ENCODE measurements around the gene PSMB4. TPM values are rescaled to one million over a fixed set of nuclear protein-coding genes. Genes with fewer than 3 reads are reported as not detected.

Gene PSMB4
- total RNA-seq, 1 experiment from 2014 or later: 320 TPM

GRCh38 chr1:151443846-151444782 lies 44.7 kb downstream of the PSMB4 start:
- H3K27ac Mint-ChIP-seq (ENCODE audit: low read depth, unreplicated experiment): no peak overlapping the region
- TF ChIP-seq CTCF (IDR thresholded peaks at IDR 0.05; ENCODE audit: unreplicated experiment): peak; percentile 93
- no TSS peak for BruUV-seq (replicated peaks)
- ChIA-PET POLR2A (interaction anchor here (0.5 to 2.1 kb wide), 18 partner anchors 9 to 392 kb away, joined by 3 to 11 read pairs (median 4); partner anchors contain the start of genes PI4KB, POGZ, SNX27 and TUFT1), CTCF (interaction anchor here (0.5 to 2.5 kb wide), 30 partner anchors 9 to 555 kb away, joined by 3 to 25 read pairs (median 4); no protein-coding TSS in a partner anchor)
- DNase-seq (ENCODE audit: unreplicated experiment): peak; percentile 94
- peaks cover 24% of the 10 kb centered on the region for H3K4me1 Mint-ChIP-seq (ENCODE audit: insufficient read depth, unreplicated experiment)
- H3K9me3 Mint-ChIP-seq (ENCODE audit: unreplicated experiment): no peaks in the 10 kb centered on the region
- no peaks in the 10 kb centered on the region for H3K27me3 Mint-ChIP-seq (ENCODE audit: insufficient read depth, unreplicated experiment)
- H3K4me3 Mint-ChIP-seq (ENCODE audit: unreplicated experiment): no peak overlapping the region
- H3K36me3 Mint-ChIP-seq (ENCODE audit: insufficient read depth, unreplicated experiment): peaks cover 51% of the 10 kb centered on the region
- intact Hi-C loops (cut with micrococcal nuclease): loop anchor here (1.0 kb wide), 4 partner anchors 90 to 392 kb away; no protein-coding TSS in a partner anchor

DNA sequence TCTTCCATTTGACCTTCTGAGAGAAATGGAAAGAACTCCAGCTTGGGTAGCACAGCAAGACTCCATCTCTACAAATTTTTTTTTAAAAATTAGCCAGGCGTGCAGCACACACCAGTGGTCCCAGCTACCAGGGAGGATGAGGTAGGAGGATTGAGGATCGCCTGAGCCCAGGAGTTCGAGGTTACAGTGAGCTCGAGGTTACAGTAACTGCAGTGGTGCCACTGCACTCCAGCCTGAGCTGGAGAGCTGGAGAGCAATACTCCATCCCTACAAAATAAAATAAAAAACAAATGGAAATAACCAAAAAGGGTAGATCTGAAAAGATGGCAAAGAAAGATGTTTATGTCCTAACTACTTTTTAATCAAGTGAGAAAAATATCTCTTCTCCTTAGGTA lies 45.4 kb downstream of the PSMB4 start:
- POLR2A ChIA-PET: interaction anchor here (0.8 to 2.1 kb wide), 15 partner anchors 14 to 392 kb away, joined by 3 to 11 read pairs (median 4); partner anchors contain the start of genes PI4KB, POGZ, SNX27 and TUFT1
- H3K36me3 Mint-ChIP-seq (ENCODE audit: insufficient read depth, unreplicated experiment): peaks cover 44% of the 10 kb centered on the region
- no peaks in the 10 kb centered on the region for H3K9me3 Mint-ChIP-seq (ENCODE audit: unreplicated experiment)
- H3K27ac Mint-ChIP-seq (ENCODE audit: low read depth, unreplicated experiment): peak overlapping the region; percentile 46
- H3K4me3 Mint-ChIP-seq (ENCODE audit: unreplicated experiment): no peak overlapping the region
- no peak for DNase-seq (ENCODE audit: unreplicated experiment)
- H3K4me1 Mint-ChIP-seq (ENCODE audit: insufficient read depth, unreplicated experiment): peaks cover 24% of the 10 kb centered on the region
- CTCF ChIA-PET: interaction anchor here (0.5 to 2.5 kb wide), 26 partner anchors 9 to 554 kb away, joined by 3 to 25 read pairs (median 4); no protein-coding TSS in a partner anchor
- intact Hi-C loops (cut with micrococcal nuclease): loop anchor here (1.0 kb wide), 4 partner anchors 90 to 392 kb away; no protein-coding TSS in a partner anchor
- H3K27me3 Mint-ChIP-seq (ENCODE audit: insufficient read depth, unreplicated experiment): no peaks in the 10 kb centered on the region
- TF ChIP-seq CTCF (IDR thresholded peaks at IDR 0.05; ENCODE audit: unreplicated experiment): no peak
- no TSS peak for BruUV-seq (replicated peaks)

- Mint-ChIP-seq H3K4me1 (ENCODE audit: insufficient read depth, unreplicated experiment) (peaks cover 13% of the 10 kb centered on the region), H3K27ac (ENCODE audit: low read depth, unreplicated experiment) (no peak overlapping the region), H3K9me3 (ENCODE audit: unreplicated experiment) (no peaks in the 10 kb centered on the region), H3K4me3 (ENCODE audit: unreplicated experiment) (no peak overlapping the region), H3K27me3 (ENCODE audit: insufficient read depth, unreplicated experiment) (no peaks in the 10 kb centered on the region), H3K36me3 (ENCODE audit: insufficient read depth, unreplicated experiment) (peaks cover 37% of the 10 kb centered on the region)
- no TSS peak for BruUV-seq (replicated peaks)
- ChIA-PET POLR2A (interaction anchor here (0.6 to 1.7 kb wide), 7 partner anchors 13 to 316 kb away, joined by 3 to 7 read pairs (median 3); partner anchors contain the start of gene CGN), CTCF (interaction anchor here (0.6 to 2.7 kb wide), 9 partner anchors 9 to 389 kb away, joined by 3 to 17 read pairs (median 5); no protein-coding TSS in a partner anchor)
- intact Hi-C loops (cut with micrococcal nuclease): no loop called here
- no peak for DNase-seq (ENCODE audit: unreplicated experiment)
- no peak for TF ChIP-seq CTCF (IDR thresholded peaks at IDR 0.05; ENCODE audit: unreplicated experiment)
Observed at GRCh38 chr1:151447696-151448095, 48.3 kb downstream of the PSMB4 start.

Other genes starting within 250 kb of the PSMB4 start
- not detected in 2 replicates for gene TNFAIP8L2, start 242.9 kb upstream of the PSMB4 start, total RNA-seq (2022)
- gene LYSMD1, start 233.7 kb upstream of the PSMB4 start, total RNA-seq (2022): 14.4 and 22.3 TPM in 2 replicates
- 88.5 and 93.0 TPM in 2 replicates for gene SCNM1, start 233.4 kb upstream of the PSMB4 start, total RNA-seq (2022)
- 1.1 TPM in 1 of 2 replicates, not detected in the other for gene TMOD4, start 223.6 kb upstream of the PSMB4 start, total RNA-seq (2022)
- 106 and 108 TPM in 2 replicates for gene VPS72, start 209.4 kb upstream of the PSMB4 start, total RNA-seq (2022)
- 150 and 163 TPM in 2 replicates for gene PIP5K1A, start 201.0 kb upstream of the PSMB4 start, total RNA-seq (2022)
- gene PSMD4, start 144.8 kb upstream of the PSMB4 start, total RNA-seq (2022): 266 and 285 TPM in 2 replicates
- 26.3 and 27.5 TPM in 2 replicates for gene ZNF687, start 117.3 kb upstream of the PSMB4 start, total RNA-seq (2022)
- gene PI4KB, start 72.2 kb upstream of the PSMB4 start, total RNA-seq (2022): 75.3 and 90.1 TPM in 2 replicates
- gene RFX5, start 52.3 kb upstream of the PSMB4 start, total RNA-seq (2022): 19.2 and 26.5 TPM in 2 replicates
- gene SELENBP1, start 26.9 kb upstream of the PSMB4 start, total RNA-seq (2022): 8.2 and 11.6 TPM in 2 replicates
- 92.1 and 92.2 TPM in 2 replicates for gene POGZ, start 59.9 kb downstream of the PSMB4 start, total RNA-seq (2022)
- 0.32 and 0.33 TPM in 2 replicates for gene CGN, start 111.8 kb downstream of the PSMB4 start, total RNA-seq (2022)
- 90.6 and 162 TPM in 2 replicates for gene TUFT1, start 140.7 kb downstream of the PSMB4 start, total RNA-seq (2022)
- gene SNX27, start 212.5 kb downstream of the PSMB4 start, total RNA-seq (2022): 36.9 and 43.1 TPM in 2 replicates